Measurements from ENCODE around the gene SPESP1. TPM values are rescaled to one million over a fixed set of nuclear protein-coding genes. Genes with fewer than 3 reads are reported as not detected.

SPESP1 gene
- total and polyA plus RNA-seq, 9 donors, result 1.5 to 12.1 (median 3.1) TPM

GRCh38 chr15:68994149-68994548 lies 63.8 kb downstream of the SPESP1 start:
- no peaks in the 10 kb centered on the region for H3K9me3 ChIP-seq
- H3K27ac ChIP-seq, result no peak overlapping the region
- DNase-seq, result no peak
- no peak overlapping the region for H3K4me3 ChIP-seq
- intact Hi-C loops (cut with DNase I), result no loop called here
- 57 to 80% (median 64%) methylated on average over 2 of the region's 2 CpGs for WGBS, 3 donors
- TF ChIP-seq CTCF (IDR thresholded peaks at IDR 0.05), result no peak
- TF ChIP-seq EP300 (IDR thresholded peaks at IDR 0.05), result no peak
- no peak for TF ChIP-seq POLR2A (IDR thresholded peaks at IDR 0.05)
- H3K36me3 ChIP-seq, result no peaks in the 10 kb centered on the region
- no peaks in the 10 kb centered on the region for H3K27me3 ChIP-seq
- H3K4me1 ChIP-seq (ENCODE audit: insufficient read depth), result no peaks in the 10 kb centered on the region

- intact Hi-C loops (cut with DNase I), result no loop called here
- TF ChIP-seq CTCF (IDR thresholded peaks at IDR 0.05) (no peak), POLR2A (IDR thresholded peaks at IDR 0.05) (no peak), EP300 (IDR thresholded peaks at IDR 0.05) (no peak)
- H3K4me3 ChIP-seq, result no peak overlapping the region
- no peaks in the 10 kb centered on the region for H3K27me3 ChIP-seq
- H3K4me1 ChIP-seq (ENCODE audit: insufficient read depth), result no peaks in the 10 kb centered on the region
- DNase-seq, result no peak
- no peak overlapping the region for H3K27ac ChIP-seq
- no peaks in the 10 kb centered on the region for H3K36me3 ChIP-seq
- WGBS, 3 donors, result 93 to 96% (median 93%) methylated on average over 9 of the region's 9 CpGs
- no peaks in the 10 kb centered on the region for H3K9me3 ChIP-seq
Measured at GRCh38 chr15:68994981-68995761, 64.8 kb downstream of the SPESP1 start.

Other genes with a start within 250 kb of the SPESP1 start
- gene ANP32A, start 109.6 kb upstream of the SPESP1 start, total RNA-seq, result 100 to 1,000 TPM in 1 of 7 donors, 10 to 100 TPM in 6; 29.4 to 119 (median 86.3) TPM
- gene ANP32A, start 109.6 kb upstream of the SPESP1 start, polyA plus RNA-seq, result 100 to 1,000 TPM in 1 of 2 donors, 10 to 100 TPM in 1; 42.8 to 158 TPM
- 1 to 10 TPM in 1 of 7 donors, under 1 TPM in 5, not detected in 1; 0.10 to 1.5 (median 0.31) TPM for gene NOX5, start 84.2 kb downstream of the SPESP1 start, total RNA-seq
- 1 to 10 TPM in 1 of 2 donors, under 1 TPM in 1; 0.54 to 1.1 TPM for gene NOX5, start 84.2 kb downstream of the SPESP1 start, polyA plus RNA-seq
- gene GLCE, start 230.1 kb downstream of the SPESP1 start, total RNA-seq, result 10 to 100 TPM; 12.2 to 23.2 (median 17.5) TPM
- 10 to 100 TPM; 13.0 to 15.6 TPM for gene GLCE, start 230.1 kb downstream of the SPESP1 start, polyA plus RNA-seq

Data from ovary (tissue), 9 donors.